NOMO-1 treated with dmso at 0.1 percent for 144 hours (cell line): ENCODE data around the gene ZNF362.

ENCODE experiments used
- DNase-seq: peaks from one replicate; lab custom pipeline; 2025; ENCODE audit not compliant: unreplicated experiment; lab: John Stamatoyannopoulos, UW

Gene ZNF362

DNA sequence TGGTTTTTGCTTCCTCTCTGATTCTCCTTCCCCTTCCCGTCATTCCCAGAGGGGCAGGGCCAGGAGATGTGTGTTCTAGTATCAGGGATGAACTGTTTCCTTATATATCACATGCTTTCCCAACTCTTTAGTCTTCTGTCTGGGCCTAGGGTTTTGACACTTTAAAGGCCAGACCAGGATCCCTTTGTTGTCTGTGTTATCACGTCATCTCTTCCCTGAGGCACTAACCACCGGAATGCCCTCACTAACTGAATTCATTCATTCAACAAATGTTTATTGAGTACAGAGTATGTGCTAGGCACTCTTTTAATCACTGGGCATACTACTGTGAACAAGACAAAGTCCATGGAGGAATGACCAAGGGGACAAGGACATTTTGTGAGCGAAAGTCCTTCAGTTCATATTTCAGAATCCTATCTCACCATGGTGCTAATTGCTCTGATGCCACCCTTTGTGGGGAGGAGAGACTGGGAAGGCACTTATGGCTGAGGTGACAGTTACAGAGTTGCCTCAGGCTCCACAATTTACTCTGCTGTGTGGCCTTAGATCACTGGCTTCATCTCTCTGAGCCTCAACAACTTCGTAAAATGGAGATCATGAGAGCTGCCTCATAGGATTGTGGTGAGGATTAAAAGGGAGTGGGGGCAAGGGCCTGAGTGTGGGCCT lies 12.0 kb upstream of the ZNF362 start:
- DNase-seq: no peak

DNA sequence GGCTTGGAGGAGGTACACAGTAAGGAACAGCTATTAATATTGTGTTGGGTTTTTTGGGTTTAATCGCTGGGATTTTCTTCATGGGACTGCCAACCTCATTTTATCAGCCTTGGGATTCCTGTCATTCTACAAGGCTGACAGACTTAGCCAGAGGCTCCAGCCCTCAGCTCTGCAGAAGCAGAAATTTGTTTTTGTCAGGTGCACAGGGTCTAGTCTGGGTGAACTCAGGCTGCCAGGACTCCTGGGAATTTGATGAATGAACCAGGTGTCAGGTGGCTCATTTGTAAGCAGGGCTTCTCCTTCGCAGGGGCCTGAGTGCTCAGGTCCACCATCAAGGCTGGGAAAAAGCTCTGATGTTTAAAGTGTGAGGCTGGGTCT lies 11.5 kb upstream of the ZNF362 start:
- DNase-seq: no peak

DNA sequence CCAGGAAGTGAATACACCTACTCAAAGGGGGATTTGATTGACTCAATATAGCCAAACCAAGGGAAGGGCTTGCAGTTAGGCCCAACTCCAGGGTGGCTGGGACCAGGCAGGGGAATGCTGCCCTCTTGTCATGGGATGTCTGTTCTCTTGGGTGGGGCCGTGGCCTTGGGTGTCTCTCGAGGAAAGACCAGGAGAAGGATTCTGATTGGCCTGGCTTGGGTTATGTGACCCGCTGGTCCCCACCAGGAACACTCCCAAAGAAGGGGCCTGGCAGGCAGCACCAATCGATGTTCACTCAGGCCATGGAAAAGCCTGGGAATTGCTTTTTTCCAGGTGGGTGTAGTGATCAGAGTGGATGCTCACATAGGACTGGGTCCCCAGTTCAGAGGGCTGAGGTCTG lies 10.1 kb upstream of the ZNF362 start:
- DNase-seq: no peak

DNA sequence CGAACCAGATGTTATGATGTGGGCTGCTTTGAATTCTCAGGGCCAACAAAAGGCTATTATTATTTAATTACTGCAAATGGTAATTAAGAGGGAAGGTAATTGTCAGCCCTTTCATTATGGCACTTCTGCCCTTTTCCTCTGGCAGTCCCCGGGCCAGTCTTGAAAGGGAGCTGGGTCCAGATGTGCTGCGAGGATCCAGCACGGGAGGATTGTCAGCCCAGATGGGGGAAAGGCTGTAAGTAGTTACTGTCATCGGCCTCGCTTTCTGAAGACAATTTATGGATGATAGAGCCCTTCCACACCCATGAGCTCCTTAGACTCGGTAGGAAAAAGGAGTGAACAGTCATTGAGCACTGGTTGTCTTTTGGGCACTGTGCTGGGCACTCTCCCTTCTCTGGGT lies 8.7 kb upstream of the ZNF362 start:
- DNase-seq: no peak

DNA sequence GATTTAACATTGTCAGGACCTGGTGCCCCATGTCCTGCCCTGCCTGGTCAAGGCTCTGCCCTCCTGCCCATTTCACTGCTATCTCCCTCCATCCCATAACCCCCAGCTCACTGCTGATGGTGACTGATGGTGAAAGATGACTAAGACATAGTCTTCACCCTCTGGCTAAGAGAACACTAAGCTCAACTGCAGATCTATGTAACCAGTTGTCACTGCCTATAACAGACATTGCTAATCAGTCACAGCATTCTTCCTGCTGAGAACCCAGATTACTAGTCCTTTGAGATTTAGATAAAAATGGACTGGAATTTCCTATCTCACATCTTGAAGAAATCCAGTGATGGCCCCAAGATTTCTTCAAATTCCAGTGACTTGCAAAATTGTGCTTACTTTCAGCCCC lies 8.0 kb upstream of the ZNF362 start:
- DNase-seq: no peak

DNA sequence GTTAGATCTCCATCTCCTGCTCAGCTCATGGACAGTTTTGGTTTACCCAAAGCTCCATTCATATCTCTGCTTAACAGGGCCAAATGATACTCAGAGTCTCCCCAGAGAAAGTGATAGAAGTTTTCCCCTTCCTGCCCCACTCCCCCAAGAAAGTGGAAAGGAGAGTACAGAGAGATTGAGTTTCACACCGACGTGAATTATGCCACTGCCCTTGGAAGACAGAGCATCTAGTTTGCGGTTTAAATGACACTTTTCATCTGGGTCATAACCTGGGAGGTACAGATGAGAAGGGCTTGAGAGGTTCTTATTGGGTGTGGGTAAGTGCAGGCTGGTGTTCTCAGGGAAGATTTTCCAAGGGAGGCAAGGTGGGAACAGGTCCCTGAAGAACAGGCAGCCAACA lies 6.9 kb upstream of the ZNF362 start:
- no peak for DNase-seq

DNA sequence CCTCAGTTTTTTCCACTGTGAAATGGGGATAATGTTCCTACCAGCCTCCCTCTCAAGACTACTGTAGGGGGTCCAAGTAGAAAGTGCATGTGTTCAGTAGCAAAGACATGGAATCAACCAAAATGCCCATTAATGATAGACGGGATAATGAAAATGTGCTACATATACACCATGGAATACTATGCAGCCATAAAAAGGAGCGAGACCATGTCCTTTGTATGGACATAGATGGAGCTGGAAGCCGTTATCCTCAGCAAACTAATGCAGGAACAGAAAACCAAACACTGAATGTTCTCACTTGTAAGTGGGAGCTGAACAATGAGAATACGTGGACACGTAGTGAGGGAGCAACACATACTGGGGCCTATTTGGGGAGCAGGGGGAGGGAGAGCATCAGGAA lies 6.1 kb upstream of the ZNF362 start:
- no peak for DNase-seq

DNA sequence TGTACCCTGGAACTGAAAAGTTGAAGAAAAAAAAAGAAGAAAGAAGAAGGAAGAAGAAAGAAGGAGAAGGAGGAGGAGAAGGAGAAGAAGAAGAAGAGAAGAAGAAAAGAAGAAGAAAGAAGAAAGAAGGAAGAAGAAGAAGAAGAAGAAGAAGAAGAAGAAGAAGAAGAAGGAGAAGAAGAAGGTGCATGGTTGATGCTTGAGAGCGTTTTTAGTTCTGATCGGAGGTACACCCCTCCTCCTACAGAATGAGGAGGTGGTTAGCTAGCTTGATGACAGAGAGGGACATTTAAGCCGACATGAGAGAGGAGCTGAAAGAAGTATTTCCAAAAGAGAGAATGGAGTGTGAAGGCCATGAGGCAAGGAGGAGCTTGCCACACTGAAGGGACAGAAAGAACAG lies 5.6 kb upstream of the ZNF362 start:
- no peak for DNase-seq

DNA sequence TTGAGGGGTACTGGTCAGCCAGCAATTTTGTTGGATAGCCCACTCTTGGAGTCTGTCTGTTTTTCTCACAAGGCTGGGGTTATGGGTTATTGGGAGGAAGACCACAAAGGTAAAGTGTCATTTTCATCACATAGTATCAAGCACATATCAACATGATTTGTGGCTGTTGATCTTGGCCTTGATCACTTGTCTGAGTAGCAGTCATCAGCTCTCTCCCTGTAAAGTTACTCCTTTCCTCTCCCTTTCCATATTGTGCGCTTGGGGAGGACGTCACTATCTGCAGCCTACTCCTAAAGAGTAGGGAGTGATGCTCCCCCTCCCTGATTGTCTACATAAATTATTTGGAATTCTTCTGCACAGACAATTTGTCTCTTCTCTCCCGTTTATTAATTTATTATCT lies 1.8 kb upstream of the ZNF362 start:
- no peak for DNase-seq

DNA sequence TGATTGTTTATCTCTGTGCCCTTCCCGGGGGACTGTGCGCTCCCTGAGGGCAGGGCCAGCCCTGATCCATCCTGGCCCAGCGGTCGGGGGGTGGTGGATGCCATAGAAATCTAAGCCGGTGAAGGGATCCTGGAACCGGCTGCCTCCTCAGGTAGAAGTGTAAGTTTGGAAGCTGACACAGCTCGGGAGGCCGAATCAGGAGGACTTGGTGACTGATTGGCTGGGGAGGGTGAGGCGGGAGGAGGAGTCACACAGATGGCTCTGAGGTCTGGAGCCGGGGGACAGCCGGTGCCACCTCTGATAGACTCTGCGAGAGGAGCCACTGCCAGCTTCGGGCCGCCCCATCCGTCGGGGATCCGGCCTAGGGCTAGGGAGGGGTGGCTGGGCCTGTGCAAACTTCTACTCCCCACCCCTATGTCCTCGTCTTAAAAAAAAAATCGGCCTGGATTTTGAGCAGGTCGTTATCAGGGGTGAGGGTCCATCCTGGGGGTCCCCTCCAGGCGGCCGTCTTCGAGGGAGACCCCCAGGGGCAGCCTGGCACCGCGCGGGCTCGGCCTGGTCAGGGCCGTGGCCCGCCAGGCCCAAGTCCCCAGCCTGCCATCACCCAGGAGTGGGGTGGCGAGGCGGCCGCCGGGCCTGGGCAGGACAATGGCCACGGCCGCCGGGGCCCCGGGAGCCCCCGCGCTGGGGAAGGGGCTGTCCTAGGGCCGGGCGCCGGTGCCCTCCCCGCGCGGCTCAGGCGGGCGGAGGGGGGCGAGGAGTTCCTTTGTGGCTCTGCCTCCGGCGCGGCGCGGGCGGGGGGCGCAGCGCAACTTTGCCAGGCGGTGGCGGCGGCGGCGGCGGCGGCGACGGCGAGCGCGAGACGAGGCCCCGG lies 708 bp upstream of the ZNF362 start:
- peak; percentile 85 for DNase-seq

DNA sequence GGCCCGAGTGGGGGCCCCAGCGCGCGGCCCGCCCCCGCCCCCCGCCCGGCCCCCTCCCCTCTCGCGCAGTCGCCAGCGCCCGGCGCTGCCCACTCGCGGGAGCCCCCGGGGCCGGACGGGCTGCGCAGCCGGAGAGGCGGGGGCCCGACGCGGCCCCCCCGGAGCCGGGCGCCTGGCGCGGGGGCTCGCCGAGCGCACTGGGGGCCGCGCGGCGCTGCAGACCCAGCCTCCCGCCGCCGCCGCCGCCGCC lies 146 bp upstream of the ZNF362 start:
- no peak for DNase-seq

DNA sequence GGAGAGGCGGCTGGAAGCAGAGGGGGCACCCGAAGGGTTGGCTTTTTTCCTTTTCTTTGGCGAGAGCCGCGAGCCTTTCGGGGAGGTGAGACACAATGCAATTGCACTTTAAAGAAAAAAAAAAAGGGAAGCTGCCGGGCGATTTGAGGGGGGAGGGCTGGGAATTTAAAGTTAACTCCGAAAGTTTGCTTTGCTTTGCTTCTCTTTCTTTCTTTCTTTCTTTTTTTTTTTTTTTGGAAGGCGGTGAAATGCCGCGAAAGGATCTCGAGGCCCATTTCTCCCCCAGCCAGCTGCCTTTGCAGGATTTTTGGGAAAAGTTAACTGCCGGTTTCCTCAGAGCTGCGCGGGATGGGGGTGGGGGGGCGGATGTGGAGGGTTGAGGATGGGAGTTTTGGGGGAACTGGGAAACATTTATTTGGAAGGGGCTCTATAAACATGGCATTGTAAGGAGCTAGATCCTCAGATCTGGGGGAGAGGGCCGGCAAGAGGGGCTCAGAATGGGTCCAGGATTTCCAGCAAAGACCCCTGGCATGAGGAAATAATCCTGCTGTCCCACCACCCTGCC lies 997 bp downstream of the ZNF362 start:
- no peak for DNase-seq

DNA sequence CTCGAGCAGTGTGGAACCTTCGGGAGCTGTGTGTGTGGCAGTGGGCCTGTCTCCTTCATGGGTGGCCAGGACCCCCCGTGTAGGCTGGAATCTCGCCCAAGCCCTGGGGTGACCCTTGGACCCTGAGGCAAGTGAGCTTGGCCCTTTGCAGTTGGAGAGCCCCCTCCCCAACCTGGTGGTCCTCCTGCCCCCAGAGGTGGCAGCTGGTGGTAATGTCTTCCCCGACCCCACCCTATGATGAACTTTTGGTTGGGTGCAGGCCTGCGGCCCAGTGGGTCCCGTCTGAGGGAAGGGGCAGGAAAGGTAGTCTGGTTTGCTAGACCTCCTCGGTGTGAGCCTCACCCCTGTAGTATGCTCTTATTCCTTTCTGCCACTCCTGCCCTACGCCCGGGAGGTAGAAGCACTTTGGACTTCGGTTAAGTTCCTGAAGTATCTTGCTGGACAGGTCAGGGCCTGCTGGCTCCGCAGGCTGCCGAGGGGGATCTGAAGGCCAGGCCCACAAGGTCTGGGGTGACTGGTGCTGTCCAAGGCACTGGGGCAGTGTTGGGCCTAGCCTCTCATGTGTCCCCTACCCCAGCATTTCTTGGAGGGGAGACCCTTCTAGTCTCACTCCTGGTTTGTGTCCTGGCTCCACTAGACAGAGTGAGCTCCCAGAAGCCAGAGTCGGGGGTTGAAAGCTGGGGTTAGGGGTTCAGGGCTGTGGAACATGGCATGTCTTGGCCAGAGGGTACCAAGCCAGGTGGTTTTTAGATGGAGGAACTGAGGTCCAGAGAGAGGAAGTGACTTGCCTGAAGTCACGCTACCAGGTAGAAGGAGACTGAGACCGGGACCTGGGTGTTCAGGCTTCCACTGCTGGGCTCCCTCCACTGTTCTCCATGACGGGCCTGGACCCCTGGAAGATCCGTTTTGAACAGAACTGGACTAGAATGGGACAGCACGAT lies 1.8 kb downstream of the ZNF362 start:
- no peak for DNase-seq

DNA sequence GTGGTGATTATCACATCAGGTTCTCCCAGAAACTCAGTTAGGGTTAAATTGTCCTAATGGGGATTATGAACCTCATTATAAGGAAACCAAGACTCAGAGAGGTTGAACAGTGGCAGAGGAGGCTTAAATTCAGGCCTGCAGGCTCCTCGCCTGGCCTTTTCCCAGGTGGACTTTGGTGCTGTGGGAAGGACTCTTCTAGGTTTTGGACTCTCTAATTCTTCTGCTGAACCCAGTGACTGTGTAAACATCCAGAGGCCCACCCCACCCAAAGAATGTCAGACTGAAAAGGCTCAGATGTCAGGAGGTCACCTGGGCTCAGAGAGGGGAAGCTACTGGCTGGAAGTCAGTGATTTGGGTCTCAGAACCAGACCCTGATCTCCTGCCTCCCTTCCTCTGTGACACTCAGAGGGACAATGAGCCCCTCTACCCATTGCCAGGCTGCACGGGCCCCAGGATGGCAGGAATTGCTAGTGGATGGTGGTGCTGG lies 2.5 kb downstream of the ZNF362 start:
- no peak for DNase-seq

DNA sequence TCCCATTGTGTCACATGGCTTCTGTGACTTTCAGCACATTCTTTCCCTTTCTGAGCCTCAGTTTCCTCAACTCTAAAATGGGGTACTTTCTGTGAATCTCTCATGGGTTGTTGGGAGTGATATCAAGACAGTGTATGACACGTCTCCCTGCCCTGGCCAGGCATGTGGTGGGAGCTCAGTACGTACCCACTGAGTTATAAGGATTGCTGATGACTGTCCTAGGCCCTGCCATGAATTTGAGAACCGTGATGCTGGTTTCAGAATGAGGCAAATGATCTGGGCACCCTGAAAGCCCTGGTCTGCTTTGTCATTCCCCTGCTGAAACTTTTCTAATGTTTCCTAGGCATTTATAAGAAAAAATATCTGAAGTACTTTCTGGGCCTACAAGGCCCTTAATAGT lies 3.6 kb downstream of the ZNF362 start:
- DNase-seq: no peak

DNA sequence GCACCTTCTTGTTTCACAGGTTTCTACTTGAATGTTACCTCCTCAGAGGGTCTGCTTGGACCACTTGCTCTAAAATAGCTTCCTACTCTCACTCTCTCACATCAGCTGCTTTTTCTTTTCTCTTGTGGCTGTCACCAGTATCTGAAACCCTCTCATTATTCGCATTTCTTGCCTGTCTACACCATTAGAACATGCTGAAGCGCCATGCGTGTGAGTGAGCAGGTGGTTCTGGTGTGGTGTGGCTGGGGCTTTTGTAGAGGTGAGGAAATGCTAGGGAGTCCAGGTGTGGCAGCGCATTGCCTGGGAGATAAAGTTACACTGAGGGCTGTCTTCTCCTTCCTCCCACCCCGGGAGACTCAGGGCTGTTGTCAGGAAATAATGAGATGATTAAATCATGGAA lies 4.1 kb downstream of the ZNF362 start:
- no peak for DNase-seq

DNA sequence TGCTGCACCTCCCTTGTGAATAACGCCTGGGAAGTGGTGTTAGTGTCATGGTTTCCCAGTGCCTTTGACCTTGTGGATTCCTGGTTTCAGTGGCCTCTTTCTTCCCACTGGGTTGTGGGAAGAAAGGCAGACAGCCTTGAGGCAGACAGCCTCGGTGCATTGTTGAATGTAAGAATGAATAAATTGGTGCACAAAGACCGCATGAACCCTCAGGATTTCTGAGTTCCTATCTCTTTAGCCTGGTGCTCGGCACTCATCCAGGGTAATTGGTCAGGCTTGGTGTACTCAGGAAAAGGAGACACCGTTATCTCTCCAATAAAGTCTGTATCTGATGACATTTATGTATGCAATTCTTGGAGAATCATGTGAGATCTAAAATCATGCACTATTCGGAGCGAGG lies 5.1 kb downstream of the ZNF362 start:
- no peak for DNase-seq

DNA sequence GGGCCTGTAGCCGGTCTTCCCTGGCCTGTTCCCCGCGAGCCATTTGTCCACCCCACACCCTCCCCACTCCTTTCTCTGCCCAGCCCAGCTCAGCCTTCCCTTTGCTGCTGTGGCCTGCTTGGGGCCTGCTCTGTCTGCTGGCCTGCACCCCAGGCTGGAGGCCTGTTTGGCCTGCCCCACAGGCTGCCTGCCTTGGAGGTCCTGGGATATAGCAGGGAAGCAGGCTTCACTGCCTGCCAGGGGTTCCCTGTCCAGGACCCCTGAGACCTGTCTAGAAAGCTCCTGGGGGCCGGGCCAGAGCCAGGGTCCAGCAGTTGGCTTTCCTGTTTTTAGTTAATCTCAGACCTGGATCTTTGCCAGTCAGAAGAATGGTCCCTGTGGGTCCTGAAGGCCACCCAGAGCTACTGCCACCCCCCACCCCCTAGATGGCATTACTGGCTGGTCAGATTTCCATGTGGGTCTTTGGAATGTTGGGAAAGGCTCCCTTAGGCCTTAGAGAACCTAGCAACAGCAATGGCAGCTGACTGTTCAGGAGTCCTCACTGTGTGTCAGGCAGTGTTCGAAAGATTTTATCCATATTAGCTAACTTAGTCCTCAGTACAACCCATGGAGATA lies 7.7 kb downstream of the ZNF362 start:
- no peak for DNase-seq

DNA sequence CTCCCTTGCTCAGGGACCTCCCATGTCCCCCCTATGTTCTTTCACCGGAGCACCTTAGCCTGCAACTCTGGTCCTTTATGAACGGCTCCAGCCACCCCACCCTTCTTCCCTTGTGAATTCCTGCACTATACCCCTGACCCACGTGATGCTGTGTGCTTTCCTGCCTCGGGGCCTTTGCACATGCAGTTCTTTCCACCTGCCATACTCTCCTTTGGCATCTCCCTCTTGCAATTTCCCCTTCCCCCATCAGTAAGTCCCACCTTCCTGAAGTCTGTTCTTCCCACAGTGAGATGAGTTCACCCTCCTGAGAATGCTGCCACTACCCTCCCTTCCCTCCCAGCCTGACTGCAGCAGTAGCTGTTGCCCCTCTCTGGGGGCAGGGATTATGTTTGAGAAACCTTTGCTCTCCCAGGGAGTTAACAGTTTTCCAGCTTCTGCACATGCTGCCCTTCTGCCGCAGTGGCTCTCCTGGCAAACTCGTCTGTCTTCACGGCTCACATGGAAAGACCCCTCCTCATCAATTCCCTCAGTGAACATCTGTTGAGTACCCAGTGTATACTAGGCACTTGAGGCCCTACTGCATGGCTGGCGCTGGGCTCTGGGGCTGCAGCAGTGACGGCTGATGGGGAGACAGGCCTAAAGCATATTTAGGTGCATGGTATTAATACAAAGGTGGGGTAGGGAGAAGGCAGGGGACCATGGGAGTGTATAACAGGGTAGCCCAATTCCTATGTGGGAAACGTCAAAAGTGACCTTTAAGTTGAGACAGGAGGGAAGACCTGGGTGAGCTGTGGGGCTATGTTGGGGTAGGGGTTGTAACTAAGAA lies 9.7 kb downstream of the ZNF362 start:
- DNase-seq: no peak

DNA sequence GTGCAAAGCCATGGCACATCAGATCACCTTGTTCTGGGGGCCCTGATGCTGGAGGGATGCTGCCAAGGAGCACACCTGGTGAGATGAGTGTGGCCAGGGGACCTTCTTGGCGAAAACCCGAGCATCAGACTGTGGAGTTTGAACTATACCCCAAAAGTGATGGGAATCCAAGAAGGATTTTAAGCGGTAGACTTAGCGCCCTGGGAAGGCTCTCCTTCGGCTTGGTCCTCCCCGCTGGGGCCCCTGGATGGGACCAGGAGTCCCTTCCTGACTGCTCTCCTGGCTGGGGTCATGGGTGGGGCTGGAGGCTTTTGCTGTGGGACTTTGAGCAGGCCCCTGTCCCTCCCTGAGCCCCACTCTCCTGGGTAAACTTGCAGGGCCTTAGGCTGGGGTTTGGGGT lies 10.5 kb downstream of the ZNF362 start:
- DNase-seq: no peak
